Measurements from ENCODE around the gene BANF2.

GRCh38 chr20:17748279-17748678, 48.5 kb downstream of the BANF2 start:
- TF ChIP-seq EZH2 (IDR thresholded peaks at IDR 0.05; ENCODE audit: insufficient read depth, poor library complexity, severe bottlenecking) (no peak), EZH2phosphoT487 (IDR thresholded peaks at IDR 0.05; ENCODE audit: insufficient read depth, low read depth) (no peak)

Measured in GM23248 (cell line).